ENCODE results near the gene AIPL1. TPM values are rescaled to one million over a fixed set of nuclear protein-coding genes. Genes with fewer than 3 reads are reported as not detected.

Gene AIPL1
- total and polyA plus RNA-seq, 2 donors (not counting 3 experiments of a cell fraction or from before 2014, with no cell fraction given) = not detected

DNA sequence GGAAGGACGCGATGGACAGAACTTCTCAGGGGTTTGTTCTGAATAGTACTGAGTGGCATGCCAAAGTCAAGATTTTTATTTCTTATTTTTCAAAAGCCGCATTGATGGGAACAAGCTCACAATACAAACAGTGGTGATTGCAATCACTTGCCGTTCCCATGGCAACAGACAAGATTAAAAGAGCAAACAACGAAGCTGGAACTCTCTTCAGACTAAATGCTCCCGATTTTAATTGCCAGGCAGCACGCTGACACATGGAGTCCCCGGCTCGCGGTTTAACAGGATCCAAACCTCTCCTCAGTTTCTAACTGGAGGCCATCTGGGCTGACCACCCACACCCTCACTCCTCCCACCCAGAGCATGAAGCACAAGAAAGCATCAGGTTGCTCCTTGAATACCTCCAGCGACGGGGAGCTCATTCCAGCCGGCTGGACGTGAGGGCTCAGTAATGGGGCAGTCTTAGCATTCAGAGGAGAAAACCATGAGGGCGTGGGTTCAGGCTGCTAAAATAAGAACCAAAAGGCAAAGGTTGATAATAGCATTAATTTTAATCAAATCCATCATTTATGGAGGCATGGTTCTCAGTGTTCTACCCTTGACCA is 41.5 kb downstream of the AIPL1 start:
- H3K4me1 ChIP-seq (ENCODE audit: control insufficient read depth, extremely low read depth, insufficient read depth, low read length) = no peaks in the 10 kb centered on the region
- dilution Hi-C loops (cut with MboI; ENCODE audit: extremely low pct_ligation_motif_present, low sequenced_read_pairs) = no loop called here
- H3K79me2 ChIP-seq (ENCODE audit: control insufficient read depth, insufficient read depth, low read length) = no peaks in the 10 kb centered on the region
- no peaks in the 10 kb centered on the region for H3K9me3 ChIP-seq (replicated peaks; ENCODE audit: control insufficient read depth, insufficient read depth, low read length)
- H3K9ac ChIP-seq (replicated peaks; ENCODE audit: extremely low read depth, insufficient read depth, low read length) = no peak overlapping the region
- no peaks in the 10 kb centered on the region for H3K9me1 ChIP-seq (replicated peaks; ENCODE audit: control insufficient read depth, extremely low read depth, insufficient read depth, low read length)
- H3K27ac ChIP-seq (ENCODE audit: insufficient read depth, low read depth, low read length) = no peak overlapping the region
- CTCF ChIA-PET = interaction anchor here (0.6 kb wide), 1 partner anchor 800 kb away, joined by 3 read pairs; no protein-coding TSS in a partner anchor
- intact Hi-C loops (cut with micrococcal nuclease) = no loop called here
- peaks cover 0 to 9% of the 10 kb centered on the region in 2 experiments for H3K27me3 ChIP-seq (ENCODE audit: control insufficient read depth in 2 of 2, insufficient read depth in 2 of 2, low read length in 2 of 2)
- H3K36me3 ChIP-seq (ENCODE audit: control insufficient read depth in 2 of 2, extremely low read depth in 1 of 2, insufficient read depth in 2 of 2, low read length in 2 of 2) = no peaks in the 10 kb centered on the region
- no peak overlapping the region for H3K4me3 ChIP-seq (replicated peaks in 1 of 3; ENCODE audit: insufficient read depth in 1 of 3, low read depth in 1 of 3, low read length in 3 of 3)
- FAIRE-seq (no peak), DNase-seq (ENCODE audit: low read depth, low spot score) (no peak)
- TF ChIP-seq JUN (IDR thresholded peaks at IDR 0.05; ENCODE audit: borderline replicate concordance, insufficient read depth, insufficient read length, low read depth) (no peak), GATA2 (IDR thresholded peaks at IDR 0.05; ENCODE audit: insufficient read depth, insufficient read length, low read depth, low read length) (no peak), MYC (IDR thresholded peaks at IDR 0.05; ENCODE audit: low read depth, low read length) (no peak), POLR2AphosphoS5 (IDR thresholded peaks at IDR 0.05; ENCODE audit: insufficient read depth, low read depth, low read length) (no peak), EZH2 (IDR thresholded peaks at IDR 0.05; ENCODE audit: borderline replicate concordance, low read depth, low read length, severe bottlenecking) (no peak), POLR2A (IDR thresholded peaks at IDR 0.05; ENCODE audit: low read depth, low read length) (no peak), FOS (IDR thresholded peaks at IDR 0.05; ENCODE audit: borderline replicate concordance, insufficient read depth, low read length) (no peak)
- TF ChIP-seq, protein P1, sequence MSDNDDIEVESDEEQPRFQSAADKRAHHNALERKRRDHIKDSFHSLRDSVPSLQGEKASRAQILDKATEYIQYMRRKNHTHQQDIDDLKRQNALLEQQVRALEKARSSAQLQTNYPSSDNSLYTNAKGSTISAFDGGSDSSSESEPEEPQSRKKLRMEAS (IDR thresholded peaks at IDR 0.05; ENCODE audit: insufficient read depth, insufficient read length) = no peak
- TF ChIP-seq, protein P2, sequence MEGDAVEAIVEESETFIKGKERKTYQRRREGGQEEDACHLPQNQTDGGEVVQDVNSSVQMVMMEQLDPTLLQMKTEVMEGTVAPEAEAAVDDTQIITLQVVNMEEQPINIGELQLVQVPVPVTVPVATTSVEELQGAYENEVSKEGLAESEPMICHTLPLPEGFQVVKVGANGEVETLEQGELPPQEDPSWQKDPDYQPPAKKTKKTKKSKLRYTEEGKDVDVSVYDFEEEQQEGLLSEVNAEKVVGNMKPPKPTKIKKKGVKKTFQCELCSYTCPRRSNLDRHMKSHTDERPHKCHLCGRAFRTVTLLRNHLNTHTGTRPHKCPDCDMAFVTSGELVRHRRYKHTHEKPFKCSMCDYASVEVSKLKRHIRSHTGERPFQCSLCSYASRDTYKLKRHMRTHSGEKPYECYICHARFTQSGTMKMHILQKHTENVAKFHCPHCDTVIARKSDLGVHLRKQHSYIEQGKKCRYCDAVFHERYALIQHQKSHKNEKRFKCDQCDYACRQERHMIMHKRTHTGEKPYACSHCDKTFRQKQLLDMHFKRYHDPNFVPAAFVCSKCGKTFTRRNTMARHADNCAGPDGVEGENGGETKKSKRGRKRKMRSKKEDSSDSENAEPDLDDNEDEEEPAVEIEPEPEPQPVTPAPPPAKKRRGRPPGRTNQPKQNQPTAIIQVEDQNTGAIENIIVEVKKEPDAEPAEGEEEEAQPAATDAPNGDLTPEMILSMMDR (IDR thresholded peaks at IDR 0.05; ENCODE audit: extremely low read depth in 1 of 2, insufficient read depth in 1 of 2, low read depth in 1 of 2, low read length in 2 of 2) = no peak
- no peak overlapping the region for H3K4me2 ChIP-seq (ENCODE audit: insufficient read depth, low read length)
- no TSS peak for BruUV-seq (replicated peaks)
- no peaks in the 10 kb centered on the region for H4K20me1 ChIP-seq (replicated peaks; ENCODE audit: control insufficient read depth, extremely low read depth, insufficient read depth, low read length)
- POLR2A ChIA-PET = no interaction called here
- no peak overlapping the region for H2AFZ ChIP-seq (ENCODE audit: low read depth, low read length)

Measured in endothelial cell of umbilical vein (primary cell).